C4-2B (cell line): ENCODE measurements around the gene ABCD2.
"Not testable (repeated sequence)": the region's sequence is repeated elsewhere in the genome, so short reads cannot be mapped to it uniquely, and the experiment has no call there.

Experiments
- H3K27ac ChIP-seq: fragments of 450-650 bp; 2 replicates; pipeline ENCODE4 v1.5.1; 2017
- ZFX ChIP-seq: fragments of 450-650 bp; IDR thresholded peaks from 2 replicates; pipeline ENCODE4 v1.6.1; 2017
- TF ChIP-seq, protein P1 (sequence below): fragments of 450-650 bp; conservative IDR thresholded peaks from 2 replicates; pipeline ENCODE4 v1.5.1; 2017; ENCODE audit warnings: mild to moderate bottlenecking

ABCD2 gene

DNA sequence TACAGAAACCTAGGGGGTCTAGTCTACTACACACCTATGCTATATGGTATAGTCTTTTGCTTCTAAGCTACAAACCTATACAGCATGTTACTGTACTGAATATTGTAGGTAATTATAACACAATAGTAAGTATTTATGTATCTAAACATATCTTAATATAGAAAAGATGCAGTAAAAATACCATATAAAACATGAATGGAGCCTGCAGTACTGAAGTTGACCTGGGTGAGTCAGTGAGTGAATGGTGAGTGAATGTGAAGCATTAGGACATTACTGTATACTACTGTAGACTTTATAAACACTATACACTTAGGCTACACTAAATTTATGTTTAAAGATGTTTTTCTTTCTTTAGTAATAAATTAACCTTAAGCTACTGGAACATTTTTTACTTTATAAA lies 13.1 kb upstream of the ABCD2 start:
- TF ChIP-seq ZFX, result no peak
- TF ChIP-seq, protein P1, sequence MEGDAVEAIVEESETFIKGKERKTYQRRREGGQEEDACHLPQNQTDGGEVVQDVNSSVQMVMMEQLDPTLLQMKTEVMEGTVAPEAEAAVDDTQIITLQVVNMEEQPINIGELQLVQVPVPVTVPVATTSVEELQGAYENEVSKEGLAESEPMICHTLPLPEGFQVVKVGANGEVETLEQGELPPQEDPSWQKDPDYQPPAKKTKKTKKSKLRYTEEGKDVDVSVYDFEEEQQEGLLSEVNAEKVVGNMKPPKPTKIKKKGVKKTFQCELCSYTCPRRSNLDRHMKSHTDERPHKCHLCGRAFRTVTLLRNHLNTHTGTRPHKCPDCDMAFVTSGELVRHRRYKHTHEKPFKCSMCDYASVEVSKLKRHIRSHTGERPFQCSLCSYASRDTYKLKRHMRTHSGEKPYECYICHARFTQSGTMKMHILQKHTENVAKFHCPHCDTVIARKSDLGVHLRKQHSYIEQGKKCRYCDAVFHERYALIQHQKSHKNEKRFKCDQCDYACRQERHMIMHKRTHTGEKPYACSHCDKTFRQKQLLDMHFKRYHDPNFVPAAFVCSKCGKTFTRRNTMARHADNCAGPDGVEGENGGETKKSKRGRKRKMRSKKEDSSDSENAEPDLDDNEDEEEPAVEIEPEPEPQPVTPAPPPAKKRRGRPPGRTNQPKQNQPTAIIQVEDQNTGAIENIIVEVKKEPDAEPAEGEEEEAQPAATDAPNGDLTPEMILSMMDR, result 0 out of 2 replicates have a peak, but pooled peaks have one; percentile 6
- H3K27ac ChIP-seq, result no peak overlapping the region

- TF ChIP-seq, protein P1, result no peak
- TF ChIP-seq ZFX, result no peak
- no peak overlapping the region for H3K27ac ChIP-seq
Measured at GRCh38 chr12:39628836-39629235, 9.2 kb upstream of the ABCD2 start.

- TF ChIP-seq, protein P1, result no peak
- TF ChIP-seq ZFX, result no peak
- H3K27ac ChIP-seq, result no peak overlapping the region
Measured at GRCh38 chr12:39627914-39628313, 8.3 kb upstream of the ABCD2 start.

GRCh38 chr12:39626033-39626814 lies 6.6 kb upstream of the ABCD2 start:
- no peak overlapping the region for H3K27ac ChIP-seq
- TF ChIP-seq, protein P1, result no peak
- TF ChIP-seq ZFX, result no peak

GRCh38 chr12:39623919-39624318 lies 4.3 kb upstream of the ABCD2 start:
- H3K27ac ChIP-seq, result no peak overlapping the region
- TF ChIP-seq, protein P1, result no peak
- TF ChIP-seq ZFX, result no peak

- not testable (repeated sequence) for H3K27ac ChIP-seq
Measured at GRCh38 chr12:39623160-39623559, 3.6 kb upstream of the ABCD2 start.

GRCh38 chr12:39622306-39622705 lies 2.7 kb upstream of the ABCD2 start:
- no peak for TF ChIP-seq ZFX
- TF ChIP-seq, protein P1, result no peak
- no peak overlapping the region for H3K27ac ChIP-seq

DNA sequence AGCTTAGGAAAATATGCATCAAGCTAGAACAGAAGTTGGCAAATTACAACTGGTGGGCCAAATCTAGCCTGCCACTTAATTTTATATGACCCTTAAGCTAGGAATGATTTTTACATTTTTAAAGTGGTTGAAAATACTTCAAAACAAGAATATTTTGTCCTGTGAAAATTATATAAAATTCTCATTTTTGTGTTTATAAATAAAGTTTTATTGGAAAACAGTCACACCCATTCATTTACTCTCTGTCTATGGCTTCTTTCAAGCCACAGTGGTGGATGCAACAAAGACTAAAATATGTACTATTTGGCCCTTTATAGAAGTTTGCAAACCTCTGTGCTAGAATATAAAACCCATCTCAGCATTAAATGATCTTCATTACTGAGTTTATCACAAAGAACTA lies 2.1 kb upstream of the ABCD2 start:
- H3K27ac ChIP-seq, result no peak overlapping the region
- no peak for TF ChIP-seq ZFX
- TF ChIP-seq, protein P1, result no peak
